Activated CD4-positive, alpha-beta T cell treated with anti-CD3 and anti-CD28 coated beads for 1 hour (primary cell): Measurements from ENCODE around the gene MINDY4.

Source experiments
- DNase-seq: peaks from one replicate; pipeline ENCODE4 v3.0.0-alpha.2; 2020

The MINDY4 gene

GRCh38 chr7:30743371-30744074 is 27.7 kb upstream of the MINDY4 start:
- no peak for DNase-seq

GRCh38 chr7:30744075-30744417 is 27.2 kb upstream of the MINDY4 start:
- DNase-seq = no peak

GRCh38 chr7:30745261-30745941 is 25.8 kb upstream of the MINDY4 start:
- no peak for DNase-seq

GRCh38 chr7:30750010-30750409 is 21.2 kb upstream of the MINDY4 start:
- no peak for DNase-seq

GRCh38 chr7:30750683-30751650 is 20.2 kb upstream of the MINDY4 start:
- no peak for DNase-seq

GRCh38 chr7:30751696-30752273 is 19.4 kb upstream of the MINDY4 start, which contains the start of gene INMT:
Gene INMT, plus strand, starts transcription at chr7:30752135. Its CDS starts 16 bp downstream, at chr7:30752151.
- DNase-seq = no peak

GRCh38 chr7:30752484-30752883 is 18.7 kb upstream of the MINDY4 start:
- DNase-seq = no peak

- DNase-seq = no peak
Observed at GRCh38 chr7:30752979-30753378, 18.2 kb upstream of the MINDY4 start.

- no peak for DNase-seq
Observed at GRCh38 chr7:30754315-30754877, 16.8 kb upstream of the MINDY4 start.

GRCh38 chr7:30755384-30756154 is 15.6 kb upstream of the MINDY4 start:
- no peak for DNase-seq

GRCh38 chr7:30757342-30757692 is 13.9 kb upstream of the MINDY4 start:
- no peak for DNase-seq

GRCh38 chr7:30760514-30761213 is 10.6 kb upstream of the MINDY4 start:
- DNase-seq = no peak

GRCh38 chr7:30761214-30762156 is 9.7 kb upstream of the MINDY4 start:
- DNase-seq = no peak

GRCh38 chr7:30764030-30764975 is 6.9 kb upstream of the MINDY4 start:
- no peak for DNase-seq

- no peak for DNase-seq
Observed at GRCh38 chr7:30765408-30765807, 5.8 kb upstream of the MINDY4 start.

GRCh38 chr7:30770845-30771173 is 408 bp upstream of the MINDY4 start:
- no peak for DNase-seq

GRCh38 chr7:30771880-30772425 is 736 bp downstream of the MINDY4 start:
- no peak for DNase-seq

GRCh38 chr7:30772984-30773383 is 1.8 kb downstream of the MINDY4 start:
- no peak for DNase-seq

- DNase-seq = no peak
Observed at GRCh38 chr7:30775992-30776391, 4.8 kb downstream of the MINDY4 start.
